Measurements from ENCODE around the gene MSX1. TPM values are rescaled to one million over a fixed set of nuclear protein-coding genes. Genes with fewer than 3 reads are reported as not detected.

Gene MSX1
- total and polyA plus RNA-seq, 4 donors = 0.13 to 0.33 (median 0.15) TPM; not detected in 1

- WGBS = 4% methylated on average over 26 of the region's 26 CpGs
- peaks cover 6 to 27% (median 12%) of the 10 kb centered on the region in 4 donors for H3K27me3 ChIP-seq (ENCODE audit: control insufficient read depth in 4 of 4, insufficient read depth in 4 of 4, low read length in 3 of 4)
- H3K27ac ChIP-seq (ENCODE audit: low read depth in 1 of 2, low read length in 2 of 2) = no peak overlapping the region
- H3K9ac ChIP-seq (ENCODE audit: low read depth in 1 of 2, low read length in 2 of 2) = no peak overlapping the region
- H3K9me3 ChIP-seq (ENCODE audit: control insufficient read depth in 4 of 4, low read length in 3 of 4) = peaks cover 0 to 6% (median 0%) of the 10 kb centered on the region in 4 donors
- H3K4me3 ChIP-seq (ENCODE audit: low read depth in 1 of 3, low read length in 3 of 3) = peak overlapping the region in 1 of 3 donors; percentile 21
- DNase-seq (ENCODE audit: low spot score) = no peak
- TF ChIP-seq HNF4A (conservative IDR thresholded peaks at IDR 0.05) (no peak), FOXA1 (IDR thresholded peaks at IDR 0.05) (no peak), RAD21 (IDR thresholded peaks at IDR 0.05) (no peak), MAX (IDR thresholded peaks at IDR 0.05) (no peak), CTCF (IDR thresholded peaks at IDR 0.05; ENCODE audit: low read depth, low read length, missing input control) (no peak), RXRA (IDR thresholded peaks at IDR 0.05) (no peak)
- H3K36me3 ChIP-seq (ENCODE audit: control insufficient read depth in 4 of 4, insufficient read depth in 3 of 4, low read depth in 1 of 4, low read length in 3 of 4) = no peaks in the 10 kb centered on the region
- peaks cover 4 to 27% (median 16%) of the 10 kb centered on the region in 4 donors for H3K4me1 ChIP-seq (ENCODE audit: control insufficient read depth in 4 of 4, insufficient read depth in 4 of 4, low read length in 3 of 4)
These were observed 6.1 kb upstream of the MSX1 start for GRCh38 chr4:4853371-4853823.

- H3K36me3 ChIP-seq (ENCODE audit: control insufficient read depth in 4 of 4, insufficient read depth in 3 of 4, low read depth in 1 of 4, low read length in 3 of 4) = no peaks in the 10 kb centered on the region
- TF ChIP-seq FOXA1 (IDR thresholded peaks at IDR 0.05) (no peak), RAD21 (IDR thresholded peaks at IDR 0.05) (no peak), ZBTB33 (IDR thresholded peaks at IDR 0.05) (no peak), MAX (IDR thresholded peaks at IDR 0.05) (no peak), FOXA2 (IDR thresholded peaks at IDR 0.05) (no peak), JUND (IDR thresholded peaks at IDR 0.05) (no peak)
- DNase-seq (ENCODE audit: low spot score) = no peak
- no peak overlapping the region for H3K4me3 ChIP-seq (ENCODE audit: low read depth in 1 of 3, low read length in 3 of 3)
- H3K4me1 ChIP-seq (ENCODE audit: control insufficient read depth in 4 of 4, insufficient read depth in 4 of 4, low read length in 3 of 4) = peaks cover 4 to 32% (median 18%) of the 10 kb centered on the region in 4 donors
- H3K27ac ChIP-seq (ENCODE audit: low read depth in 1 of 2, low read length in 2 of 2) = no peak overlapping the region
- WGBS = 22% methylated on average over 24 of the region's 24 CpGs
- H3K27me3 ChIP-seq (ENCODE audit: control insufficient read depth in 4 of 4, insufficient read depth in 4 of 4, low read length in 3 of 4) = peaks cover 6 to 30% (median 13%) of the 10 kb centered on the region in 4 donors
- H3K9ac ChIP-seq (ENCODE audit: low read depth in 1 of 2, low read length in 2 of 2) = no peak overlapping the region
- H3K9me3 ChIP-seq (ENCODE audit: control insufficient read depth in 4 of 4, low read length in 3 of 4) = peaks cover 0 to 6% (median 0%) of the 10 kb centered on the region in 4 donors
These were observed 5.4 kb upstream of the MSX1 start for GRCh38 chr4:4853921-4854648.

GRCh38 chr4:4854649-4855295, 4.7 kb upstream of the MSX1 start:
- Histone ChIP-seq H3K9me3 (ENCODE audit: control insufficient read depth in 4 of 4, low read length in 3 of 4) (peaks cover 0 to 6% (median 0%) of the 10 kb centered on the region in 4 donors), H3K27me3 (ENCODE audit: control insufficient read depth in 4 of 4, insufficient read depth in 4 of 4, low read length in 3 of 4) (peaks cover 6 to 30% (median 13%) of the 10 kb centered on the region in 4 donors), H3K9ac (ENCODE audit: low read depth in 1 of 2, low read length in 2 of 2) (no peak overlapping the region), H3K27ac (ENCODE audit: low read depth in 1 of 2, low read length in 2 of 2) (no peak overlapping the region), H3K4me1 (ENCODE audit: control insufficient read depth in 4 of 4, insufficient read depth in 4 of 4, low read length in 3 of 4) (peaks cover 7 to 38% (median 22%) of the 10 kb centered on the region in 4 donors), H3K36me3 (ENCODE audit: control insufficient read depth in 4 of 4, insufficient read depth in 3 of 4, low read depth in 1 of 4, low read length in 3 of 4) (no peaks in the 10 kb centered on the region), H3K4me3 (ENCODE audit: low read depth in 1 of 3, low read length in 3 of 3) (no peak overlapping the region)
- no peak for DNase-seq (ENCODE audit: low spot score)
- 7% methylated on average over 31 of the region's 31 CpGs for WGBS
- TF ChIP-seq GABPA (IDR thresholded peaks at IDR 0.05 in 1 of 2, conservative IDR thresholded peaks at IDR 0.05 in 1 of 2) = no peak
- no peak for TF ChIP-seq ATF3 (IDR thresholded peaks at IDR 0.05)
- no peak for TF ChIP-seq NR2F2 (IDR thresholded peaks at IDR 0.05)
- no peak for TF ChIP-seq RXRA (IDR thresholded peaks at IDR 0.05)
- no peak for TF ChIP-seq ZBTB33 (IDR thresholded peaks at IDR 0.05)
- TF ChIP-seq MAX (IDR thresholded peaks at IDR 0.05) = no peak
- TF ChIP-seq FOXA2 (IDR thresholded peaks at IDR 0.05) = no peak
- TF ChIP-seq FOXA1 (IDR thresholded peaks at IDR 0.05) = no peak
- no peak for TF ChIP-seq REST (IDR thresholded peaks at IDR 0.05)

Data from liver (tissue), 9 donors.